ENCODE measurements around the gene SPINT4.
A peak's percentile ranks its signal among the peaks of the same experiment; 100 is the strongest.

The SPINT4 gene

DNA sequence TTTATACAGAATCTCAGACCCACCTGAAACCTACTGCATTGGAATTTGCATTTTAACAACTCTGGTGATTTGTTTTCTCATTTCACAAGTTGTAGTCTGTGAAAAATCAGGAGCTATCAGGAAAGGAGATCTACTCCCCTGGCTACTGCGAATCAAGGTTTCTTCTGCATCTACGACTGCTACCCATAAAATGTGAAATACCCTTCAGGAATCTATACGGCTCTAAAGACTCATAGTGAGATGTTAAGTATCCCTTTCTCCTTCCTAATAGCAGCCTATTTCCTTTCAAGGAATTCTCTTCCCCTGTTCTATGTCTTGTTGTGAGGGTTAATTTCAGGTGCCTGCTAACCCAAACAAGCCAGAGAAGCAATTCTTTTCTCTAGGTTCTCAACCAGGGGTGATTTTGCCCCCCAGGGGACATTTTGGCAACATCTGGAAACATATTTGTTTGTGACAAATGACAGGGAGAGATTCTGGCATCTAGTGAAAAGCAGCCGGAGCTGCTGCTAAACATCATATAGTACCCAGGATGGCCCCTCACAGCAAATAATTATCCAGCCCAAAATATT lies 43.2 kb downstream of the SPINT4 start:
- H3K27ac ChIP-seq (ENCODE audit: low read length): no peak overlapping the region
- no peaks in the 10 kb centered on the region for H3K4me1 ChIP-seq (ENCODE audit: control insufficient read depth in 1 of 2, insufficient read depth in 2 of 2, low read length in 2 of 2)
- H3K27me3 ChIP-seq (ENCODE audit: low read depth, low read length): no peaks in the 10 kb centered on the region
- H3K4me3 ChIP-seq (ENCODE audit: low read depth in 1 of 2, low read length in 2 of 2): no peak overlapping the region
- no peaks in the 10 kb centered on the region for H3K36me3 ChIP-seq (ENCODE audit: control insufficient read depth in 1 of 2, insufficient read depth in 2 of 2, low read length in 2 of 2)
- no peaks in the 10 kb centered on the region for H3K9me3 ChIP-seq (ENCODE audit: control insufficient read depth in 1 of 2, low read length in 2 of 2)

DNA sequence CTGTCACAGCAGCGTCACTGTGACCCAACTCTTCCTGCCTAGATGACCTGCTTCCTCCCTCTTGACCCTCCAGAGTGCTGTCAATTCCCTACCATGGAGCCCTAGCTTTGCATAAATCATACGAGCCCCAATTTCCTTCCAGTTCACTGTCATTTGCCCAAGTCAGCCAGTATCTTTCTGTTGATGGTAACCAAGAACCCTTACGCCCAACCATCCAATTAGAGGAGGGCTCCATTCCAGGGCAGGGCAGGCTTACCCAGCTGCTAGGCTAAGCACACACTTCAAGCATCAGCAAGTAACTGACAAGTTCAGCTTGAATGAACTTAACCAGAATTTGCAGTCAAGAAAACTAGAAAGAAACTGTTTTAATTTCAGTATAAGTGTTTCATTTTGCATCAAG lies 43.8 kb downstream of the SPINT4 start:
- Histone ChIP-seq H3K36me3 (ENCODE audit: control insufficient read depth in 1 of 2, insufficient read depth in 2 of 2, low read length in 2 of 2) (no peaks in the 10 kb centered on the region), H3K27me3 (ENCODE audit: low read depth, low read length) (no peaks in the 10 kb centered on the region), H3K4me1 (ENCODE audit: control insufficient read depth in 1 of 2, insufficient read depth in 2 of 2, low read length in 2 of 2) (peaks cover 0 to 3% of the 10 kb centered on the region in 2 donors), H3K4me3 (ENCODE audit: low read depth in 1 of 2, low read length in 2 of 2) (no peak overlapping the region), H3K27ac (ENCODE audit: low read length) (no peak overlapping the region), H3K9me3 (ENCODE audit: control insufficient read depth in 1 of 2, low read length in 2 of 2) (no peaks in the 10 kb centered on the region)

- Histone ChIP-seq H3K4me3 (ENCODE audit: low read depth in 1 of 2, low read length in 2 of 2) (no peak overlapping the region), H3K9me3 (ENCODE audit: control insufficient read depth in 1 of 2, low read length in 2 of 2) (no peaks in the 10 kb centered on the region), H3K27me3 (ENCODE audit: low read depth, low read length) (no peaks in the 10 kb centered on the region)
Observed at GRCh38 chr20:45768479-45768878, 46.3 kb downstream of the SPINT4 start.

GRCh38 chr20:45771182-45771759 lies 49.1 kb downstream of the SPINT4 start:
- Histone ChIP-seq H3K4me3 (ENCODE audit: low read depth in 1 of 2, low read length in 2 of 2) (peak overlapping the region in 1 of 2 donors; percentile 19), H3K9me3 (ENCODE audit: control insufficient read depth in 1 of 2, low read length in 2 of 2) (no peaks in the 10 kb centered on the region), H3K27ac (ENCODE audit: low read length) (peak overlapping the region; percentile 14), H3K27me3 (ENCODE audit: low read depth, low read length) (no peaks in the 10 kb centered on the region), H3K4me1 (ENCODE audit: control insufficient read depth in 1 of 2, insufficient read depth in 2 of 2, low read length in 2 of 2) (peaks cover 9 to 11% of the 10 kb centered on the region in 2 donors), H3K36me3 (ENCODE audit: control insufficient read depth in 1 of 2, insufficient read depth in 2 of 2, low read length in 2 of 2) (no peaks in the 10 kb centered on the region)

More at GRCh38 chr20:45768479-45768878, 46.3 kb downstream of the SPINT4 start:
- no peak overlapping the region for H3K27ac ChIP-seq (ENCODE audit: low read length)
- H3K4me1 ChIP-seq (ENCODE audit: control insufficient read depth in 1 of 2, insufficient read depth in 2 of 2, low read length in 2 of 2): peaks cover 9 to 11% of the 10 kb centered on the region in 2 donors
- H3K36me3 ChIP-seq (ENCODE audit: control insufficient read depth in 1 of 2, insufficient read depth in 2 of 2, low read length in 2 of 2): no peaks in the 10 kb centered on the region

- H3K4me3 ChIP-seq (ENCODE audit: low read depth in 1 of 2, low read length in 2 of 2): no peak overlapping the region
- no peak overlapping the region for H3K27ac ChIP-seq (ENCODE audit: low read length)
- no peaks in the 10 kb centered on the region for H3K36me3 ChIP-seq (ENCODE audit: control insufficient read depth in 1 of 2, insufficient read depth in 2 of 2, low read length in 2 of 2)
- H3K4me1 ChIP-seq (ENCODE audit: control insufficient read depth in 1 of 2, insufficient read depth in 2 of 2, low read length in 2 of 2): peaks cover 9 to 11% of the 10 kb centered on the region in 2 donors
- no peaks in the 10 kb centered on the region for H3K27me3 ChIP-seq (ENCODE audit: low read depth, low read length)
- no peaks in the 10 kb centered on the region for H3K9me3 ChIP-seq (ENCODE audit: control insufficient read depth in 1 of 2, low read length in 2 of 2)
Observed at GRCh38 chr20:45772693-45773092, 50.5 kb downstream of the SPINT4 start.

DNA sequence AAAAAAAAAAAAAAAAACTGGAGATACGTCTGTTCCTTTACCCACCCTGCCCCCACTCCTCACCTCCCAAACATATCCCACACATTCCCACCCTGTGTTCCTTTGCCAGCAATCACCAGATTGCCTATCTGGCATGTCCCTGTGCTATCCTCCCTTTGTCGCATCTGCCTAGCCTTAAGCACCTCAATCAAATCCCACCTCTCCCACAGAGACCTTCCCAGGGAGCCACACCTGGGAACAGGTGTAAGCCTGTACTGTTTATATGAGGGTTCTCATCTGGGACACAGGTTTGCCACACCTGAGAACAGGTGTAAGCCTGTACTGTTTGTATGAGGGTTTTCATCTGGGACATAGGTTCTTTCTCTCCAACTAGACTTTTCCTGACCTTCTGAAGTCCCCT lies 52.8 kb downstream of the SPINT4 start:
- Histone ChIP-seq H3K4me1 (ENCODE audit: control insufficient read depth in 1 of 2, insufficient read depth in 2 of 2, low read length in 2 of 2) (peaks cover 17% of the 10 kb centered on the region in 2 donors), H3K9me3 (ENCODE audit: control insufficient read depth in 1 of 2, low read length in 2 of 2) (no peaks in the 10 kb centered on the region), H3K36me3 (ENCODE audit: control insufficient read depth in 1 of 2, insufficient read depth in 2 of 2, low read length in 2 of 2) (peaks cover 0 to 3% of the 10 kb centered on the region in 2 donors), H3K27me3 (ENCODE audit: low read depth, low read length) (no peaks in the 10 kb centered on the region), H3K4me3 (ENCODE audit: low read depth in 1 of 2, low read length in 2 of 2) (no peak overlapping the region), H3K27ac (ENCODE audit: low read length) (no peak overlapping the region)

- no peaks in the 10 kb centered on the region for H3K9me3 ChIP-seq (ENCODE audit: control insufficient read depth in 1 of 2, low read length in 2 of 2)
- H3K36me3 ChIP-seq (ENCODE audit: control insufficient read depth in 1 of 2, insufficient read depth in 2 of 2, low read length in 2 of 2): peaks cover 0 to 3% of the 10 kb centered on the region in 2 donors
- H3K4me3 ChIP-seq (ENCODE audit: low read depth in 1 of 2, low read length in 2 of 2): no peak overlapping the region
- H3K27me3 ChIP-seq (ENCODE audit: low read depth, low read length): no peaks in the 10 kb centered on the region
- H3K4me1 ChIP-seq (ENCODE audit: control insufficient read depth in 1 of 2, insufficient read depth in 2 of 2, low read length in 2 of 2): peaks cover 17 to 20% of the 10 kb centered on the region in 2 donors
- H3K27ac ChIP-seq (ENCODE audit: low read length): no peak overlapping the region
Observed at GRCh38 chr20:45775411-45775810, 53.3 kb downstream of the SPINT4 start.
